GM21723 (cell line): ENCODE results near the gene NFIC.
"Not testable (repeated sequence)": the region's sequence is repeated elsewhere in the genome, so short reads cannot be mapped to it uniquely, and the experiment has no call there.

ENCODE experiments used
- ATAC-seq: cut with Tn5 transposase; IDR thresholded peaks from one replicate; pipeline ENCODE4 v1.9.1; 2021; ENCODE audit warnings: mild to moderate bottlenecking, moderate library complexity; ENCODE audit not compliant: unreplicated experiment

Gene NFIC

DNA sequence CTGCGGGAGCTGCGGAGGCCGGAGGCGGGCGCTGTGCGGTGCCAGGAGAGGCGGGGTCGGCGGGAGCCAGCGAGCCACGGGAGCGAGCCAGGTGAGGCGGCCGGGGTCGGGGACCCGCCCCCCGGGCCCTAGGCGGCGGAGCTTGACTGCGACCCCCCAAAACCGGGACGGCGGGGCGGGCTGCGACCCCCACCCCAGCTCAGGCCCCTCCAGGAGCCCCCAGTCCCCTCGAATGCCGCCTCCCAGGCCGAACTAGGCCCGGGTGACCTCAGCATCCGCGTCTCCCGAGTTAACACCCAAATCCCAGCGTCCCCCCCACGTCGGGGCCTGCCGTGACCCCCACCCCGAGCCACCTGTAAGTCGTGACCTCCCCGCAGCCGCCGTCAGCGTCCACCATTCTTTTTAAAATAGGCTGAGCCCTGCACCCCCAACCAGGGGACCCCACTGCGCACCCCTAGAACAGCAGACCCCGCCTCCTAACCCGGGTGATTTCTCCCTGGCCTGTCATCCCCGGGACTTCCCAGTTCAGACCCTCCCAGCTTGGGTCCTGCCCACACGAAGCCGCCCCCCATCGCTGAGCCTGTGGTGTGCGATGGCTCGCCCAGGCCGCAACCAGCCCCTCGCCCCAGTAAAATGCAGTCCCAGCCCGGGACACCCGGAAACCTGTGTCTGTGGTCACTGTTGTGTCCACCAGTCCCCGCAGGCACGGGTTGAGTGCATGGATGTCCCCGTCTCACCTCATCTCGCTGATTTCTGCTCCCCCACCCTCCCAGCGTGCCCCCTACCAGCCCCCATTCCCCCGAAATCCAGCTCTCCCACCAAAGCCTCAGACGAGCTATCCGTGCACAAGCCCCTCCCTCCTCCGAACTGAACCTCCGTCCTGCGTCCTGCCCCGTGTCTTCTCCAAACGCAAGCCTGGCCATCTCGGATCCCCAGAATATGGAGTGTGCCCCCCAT lies 140.3 kb downstream of the NFIC start:
- ATAC-seq: peak; percentile 7

DNA sequence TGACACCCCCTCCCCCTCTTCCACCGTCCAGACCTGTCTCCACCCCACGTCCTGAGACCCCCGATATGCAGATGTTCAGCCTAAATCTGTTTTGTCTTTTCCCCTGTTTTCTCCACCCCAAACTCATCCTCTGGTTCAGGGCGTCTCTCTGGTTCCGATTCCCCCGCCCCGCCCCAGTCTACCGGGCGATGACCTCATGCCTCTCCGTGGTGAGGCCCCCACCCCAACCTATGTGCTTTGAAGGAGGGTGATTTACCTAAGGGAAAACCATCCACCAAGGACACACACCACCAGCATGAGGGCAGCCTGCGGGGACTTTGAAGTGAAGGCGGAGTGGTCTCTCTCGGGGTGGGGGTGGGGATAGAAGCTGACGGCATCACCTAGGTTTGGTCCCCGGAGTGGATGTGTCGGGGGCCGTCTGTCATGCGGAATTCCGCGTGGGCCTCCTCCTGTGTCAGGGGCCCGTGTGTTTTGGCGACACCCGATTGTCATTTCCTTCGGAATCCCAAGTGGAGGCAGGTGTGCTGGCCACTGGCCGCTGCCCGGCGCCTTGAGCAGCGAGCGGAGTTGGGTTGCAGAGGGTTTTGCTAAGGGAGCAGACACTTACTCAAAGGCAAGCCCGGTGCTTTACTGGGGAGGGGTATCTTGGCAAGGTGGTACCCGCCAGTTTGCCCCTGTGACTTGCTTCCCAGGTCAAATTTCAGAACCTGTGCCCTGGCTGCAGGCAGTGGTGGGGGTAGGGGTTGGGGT lies 141.2 kb downstream of the NFIC start:
- ATAC-seq: no peak

DNA sequence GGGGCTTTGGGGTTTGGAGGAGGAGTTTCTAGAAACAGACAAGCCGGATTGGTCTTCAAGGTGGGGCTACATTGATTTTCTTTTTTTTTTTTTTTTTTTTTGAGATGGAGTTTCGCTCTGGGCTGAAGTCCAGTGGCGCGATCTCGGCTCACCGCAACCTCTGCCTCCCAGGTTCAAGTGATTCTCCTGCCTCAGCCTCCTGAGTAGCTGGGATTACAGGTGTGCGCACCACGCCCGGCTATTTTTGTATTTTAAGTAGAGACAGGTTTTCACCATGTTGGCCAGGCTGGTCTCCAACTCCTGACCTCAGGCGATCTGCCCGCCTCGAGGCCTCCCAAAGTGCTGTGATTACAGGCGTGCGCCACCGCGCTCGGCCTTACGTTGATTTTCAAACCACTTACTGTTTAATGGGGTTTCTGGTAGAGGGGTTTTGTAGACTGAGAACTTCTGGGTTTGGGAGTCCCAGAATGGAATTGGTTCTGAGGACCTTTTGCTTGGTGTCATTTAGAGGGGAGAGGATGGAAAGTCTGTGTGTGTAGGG lies 141.8 kb downstream of the NFIC start:
- ATAC-seq: not testable (repeated sequence)

DNA sequence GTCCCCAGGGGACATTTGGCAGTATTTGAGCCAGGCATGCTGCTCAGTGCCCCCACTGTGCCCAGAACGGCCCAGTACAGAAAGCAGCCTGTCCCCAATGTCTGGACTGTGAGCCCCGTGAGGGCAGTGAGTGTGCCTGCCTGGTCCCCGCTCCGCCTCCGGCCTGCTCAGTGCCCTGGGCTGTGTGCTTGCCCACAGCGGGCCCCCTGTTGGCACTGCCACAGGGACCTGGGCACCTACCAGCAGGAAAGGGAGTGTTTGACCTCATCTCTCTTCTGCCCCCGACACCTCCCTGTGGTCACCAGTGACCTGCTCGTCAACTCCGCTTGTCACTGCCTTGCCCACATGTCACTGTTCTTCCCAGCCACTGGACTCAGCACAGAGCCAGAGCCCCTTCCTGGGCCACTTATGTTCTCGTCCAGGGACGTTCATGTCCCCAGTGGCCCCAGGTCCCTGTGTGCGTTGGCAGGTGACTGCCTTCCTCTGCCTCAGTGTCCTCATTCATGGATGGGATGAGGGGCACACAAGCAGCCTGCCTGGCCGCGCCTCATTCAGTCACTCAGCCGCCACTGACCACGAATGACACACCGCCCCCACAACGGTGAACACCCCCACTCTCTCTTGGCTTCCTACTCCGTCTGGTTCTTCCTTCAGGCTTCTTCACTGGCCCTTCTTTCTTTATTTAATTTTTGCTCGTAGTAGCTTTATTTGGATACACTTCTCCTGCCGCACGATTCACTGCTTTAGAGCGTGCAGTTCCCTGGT lies 142.6 kb downstream of the NFIC start:
- ATAC-seq: no peak

DNA sequence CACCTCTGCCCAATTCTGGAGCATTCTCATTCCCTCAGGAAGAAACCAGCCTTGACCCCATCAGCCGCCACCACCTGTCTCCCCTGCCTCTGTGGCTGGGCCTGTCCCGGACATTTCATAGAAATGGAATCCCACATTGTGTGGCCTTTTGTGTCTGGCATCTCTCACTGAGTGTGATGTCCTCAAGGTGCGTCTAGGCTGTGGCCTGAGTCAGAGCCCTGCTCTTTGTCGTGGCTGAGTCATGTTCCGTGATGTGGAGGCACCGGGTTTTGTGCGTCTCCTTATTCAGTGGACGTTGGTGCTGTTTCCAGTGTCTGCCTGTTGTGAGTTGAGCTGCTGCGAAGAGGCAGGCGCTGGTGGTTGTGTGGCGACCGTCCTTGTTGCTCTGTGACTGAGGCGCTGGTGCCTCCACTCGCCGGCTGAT lies 143.2 kb downstream of the NFIC start:
- ATAC-seq: no peak

DNA sequence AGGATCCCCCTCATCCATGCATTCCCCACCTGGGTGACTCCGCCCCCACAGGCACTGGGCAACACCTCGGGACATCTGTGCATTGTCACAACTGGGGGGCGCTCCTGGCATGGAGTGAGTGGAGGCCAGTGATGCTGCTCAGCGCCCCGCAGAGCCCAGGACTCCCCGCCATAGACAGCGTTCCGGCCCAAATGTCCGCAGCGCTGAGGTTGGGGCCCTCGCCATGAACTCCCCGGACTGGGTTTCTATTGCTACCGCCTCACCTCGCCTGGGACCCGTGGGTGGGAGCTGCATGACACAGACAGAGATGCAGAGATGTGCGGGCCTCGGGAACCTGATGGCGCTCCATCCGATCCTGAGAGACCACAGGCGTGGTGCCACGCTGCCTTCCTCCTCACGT lies 144.3 kb downstream of the NFIC start:
- ATAC-seq: no peak

DNA sequence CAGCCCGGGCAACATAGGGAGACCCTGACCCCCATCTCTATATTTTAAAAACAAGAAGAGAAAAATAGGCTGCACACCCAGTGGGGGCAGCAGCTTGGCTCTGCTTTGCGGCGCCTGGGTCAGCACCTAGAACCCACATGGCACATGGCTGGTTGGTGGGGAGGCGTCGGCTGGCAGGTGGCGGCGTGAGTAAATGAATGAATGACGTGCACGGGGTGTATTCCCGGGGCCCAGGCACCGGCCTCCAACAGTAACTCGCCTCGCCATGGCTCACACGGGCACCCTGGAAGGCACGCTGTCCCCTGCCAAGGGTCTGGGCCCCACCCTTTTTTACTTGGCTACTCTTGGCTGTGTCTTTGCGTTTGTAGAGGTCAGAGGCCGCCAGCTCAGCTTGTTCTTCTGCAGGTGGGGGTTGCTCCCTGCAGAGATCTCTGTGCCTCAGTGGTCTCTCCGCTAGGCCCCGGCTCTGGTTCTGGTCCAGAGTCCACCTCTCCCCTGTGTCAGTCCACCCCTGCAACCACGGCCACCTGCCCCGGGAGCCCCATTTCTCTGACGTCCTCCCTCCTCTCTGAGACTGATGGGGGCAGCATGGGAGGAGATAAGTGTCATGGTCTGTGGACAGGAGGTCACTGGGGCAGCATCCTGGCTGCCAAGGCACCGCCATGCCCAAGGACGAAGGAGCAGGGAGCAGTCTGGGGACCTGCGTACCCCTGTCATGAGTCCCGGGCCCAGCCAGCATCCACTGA lies 145.3 kb downstream of the NFIC start:
- no peak for ATAC-seq

DNA sequence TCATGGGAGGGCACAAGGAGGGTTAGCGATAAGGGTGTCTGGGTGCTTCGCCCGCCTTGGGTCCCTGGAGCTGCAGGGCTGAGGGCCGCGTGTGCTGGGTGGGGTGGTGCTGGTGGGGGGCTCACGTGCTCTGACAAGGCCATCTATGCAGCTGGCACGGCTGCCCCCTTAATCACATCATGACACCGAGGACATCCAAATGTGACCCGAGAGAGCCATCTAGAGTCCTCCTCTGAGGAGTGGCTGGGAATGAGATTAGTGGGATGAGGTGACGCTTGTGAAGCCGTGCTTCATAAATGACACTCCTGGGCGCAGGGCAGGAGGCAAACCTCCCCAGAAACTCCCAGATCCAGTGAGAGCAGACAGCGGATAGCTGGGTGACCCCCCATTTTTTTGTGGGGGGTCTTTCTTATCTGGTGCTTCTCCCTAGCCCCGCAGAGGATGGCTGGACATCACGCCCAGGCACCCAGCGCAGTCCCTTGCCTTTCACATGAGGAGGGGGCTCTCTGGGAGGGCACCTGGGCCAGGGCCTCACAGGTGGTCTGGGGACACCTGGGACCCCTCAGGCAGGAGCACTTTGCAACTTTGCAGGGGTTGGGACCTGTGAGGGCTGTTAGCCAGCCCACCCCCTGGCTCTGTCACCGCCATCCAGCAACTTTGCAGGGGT lies 146.3 kb downstream of the NFIC start:
- no peak for ATAC-seq

DNA sequence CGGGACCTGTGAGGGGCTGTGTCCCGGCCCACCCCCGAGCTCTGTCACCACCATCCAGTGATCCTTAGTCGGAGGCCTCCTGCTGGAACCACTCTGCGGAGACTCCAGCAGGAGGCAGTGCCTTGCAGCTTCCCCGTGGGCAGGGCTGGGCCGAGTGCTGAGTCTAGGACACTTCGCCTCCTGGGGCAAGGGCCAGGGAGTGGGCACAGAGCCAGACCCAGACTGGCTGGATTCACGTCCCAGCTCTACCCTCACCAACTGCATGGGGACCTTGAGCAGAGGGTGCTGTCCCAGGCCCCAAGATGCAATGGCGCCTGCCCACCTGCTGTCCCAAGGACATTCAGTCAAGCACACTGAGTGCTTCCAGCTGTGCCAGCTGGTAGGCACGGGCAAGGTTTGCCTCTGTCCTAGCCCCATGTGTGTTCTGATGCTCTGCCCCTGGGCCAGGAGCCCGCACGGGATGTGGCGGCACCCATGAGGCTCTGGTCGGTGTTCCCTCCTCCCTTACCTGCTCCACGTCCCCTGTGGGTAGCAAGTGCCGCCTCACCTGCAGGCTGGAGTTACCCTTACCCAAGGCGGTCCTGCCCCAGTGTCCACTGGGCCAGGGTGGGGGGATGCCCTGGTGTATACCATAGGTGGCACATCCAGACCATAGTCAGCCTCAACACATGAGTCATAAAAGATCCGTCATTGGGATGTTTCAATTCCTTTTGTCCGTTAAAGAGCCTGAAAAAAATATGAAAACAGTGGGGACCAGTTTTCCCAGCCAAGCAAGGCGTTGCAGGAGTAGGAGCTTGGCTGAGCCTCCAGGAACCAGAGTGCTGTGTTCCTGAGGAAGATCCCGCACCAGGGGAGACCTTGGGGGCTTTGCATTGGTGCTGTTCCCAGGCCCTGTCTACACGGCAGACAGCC lies 147.1 kb downstream of the NFIC start:
- ATAC-seq: no peak

DNA sequence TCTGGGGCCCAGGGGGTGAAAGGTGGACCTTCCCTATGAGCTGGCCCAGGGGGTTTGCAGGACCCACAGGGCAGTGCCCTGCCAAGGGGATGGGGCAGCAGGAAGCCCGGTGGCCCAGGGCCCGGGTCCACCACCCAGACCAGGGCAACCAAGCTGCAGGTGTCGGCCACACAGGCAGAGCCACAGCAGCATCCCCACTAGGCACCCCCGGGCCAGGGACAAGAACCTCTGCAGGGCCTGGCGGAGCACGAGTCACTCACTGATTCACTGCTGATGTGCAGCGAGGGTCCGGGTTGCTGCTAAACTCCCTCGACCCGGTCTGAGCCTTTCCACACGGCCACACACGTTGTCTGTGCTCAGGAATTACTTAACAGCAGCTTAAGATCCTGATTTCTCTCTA lies 148.5 kb downstream of the NFIC start:
- ATAC-seq: no peak

DNA sequence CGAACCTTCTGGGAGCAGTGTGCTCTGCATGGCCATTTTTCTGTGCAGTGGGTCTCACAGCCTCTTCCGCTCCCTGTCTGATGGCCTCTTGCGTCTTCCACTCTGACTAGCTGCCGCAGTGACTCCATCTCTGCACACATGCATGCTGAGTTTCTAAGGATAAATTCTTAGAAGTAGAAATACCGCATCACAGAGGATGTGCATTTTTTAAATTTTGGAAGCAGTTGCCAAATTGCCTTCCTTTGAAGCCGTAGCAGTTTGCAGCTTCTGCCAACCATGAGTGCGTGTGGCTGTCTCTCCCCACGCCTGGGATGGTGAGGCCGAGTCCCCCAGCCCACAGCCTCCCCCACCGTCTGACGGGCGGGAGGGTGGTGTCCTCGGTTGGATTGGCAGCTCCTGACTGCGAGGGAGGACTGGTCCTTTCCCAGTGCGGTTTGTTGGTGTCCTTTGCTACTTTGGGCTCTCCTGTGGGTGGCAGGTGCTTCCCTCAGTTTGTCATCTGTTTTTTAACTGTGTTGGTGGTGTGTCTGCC lies 149.6 kb downstream of the NFIC start:
- ATAC-seq: no peak

DNA sequence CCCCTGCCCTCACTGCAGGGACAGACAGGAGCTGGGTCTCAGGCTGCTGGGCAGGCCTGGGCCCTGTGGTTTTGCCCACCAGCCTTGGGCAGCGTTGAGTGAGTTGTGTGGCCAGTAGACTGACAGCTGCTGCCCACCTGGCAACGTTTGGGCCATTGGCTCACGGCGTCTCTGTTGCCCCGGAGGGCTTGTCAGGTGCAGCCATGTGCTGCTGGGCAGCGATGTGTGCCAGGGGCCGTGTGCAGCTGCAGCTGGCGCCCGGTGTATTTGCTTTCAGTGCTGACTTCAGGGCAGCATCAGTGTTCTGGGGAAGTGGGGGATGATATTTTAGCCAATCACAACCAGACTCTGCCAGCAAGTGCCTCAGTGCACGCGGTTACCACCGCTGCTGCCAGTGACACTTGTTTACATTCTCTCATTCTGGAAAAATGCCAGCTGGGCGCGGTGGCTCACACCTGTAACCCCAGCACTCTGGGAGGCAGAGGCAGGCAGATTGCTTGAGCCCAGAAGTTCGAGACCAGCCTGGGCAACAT lies 150.4 kb downstream of the NFIC start:
- ATAC-seq: no peak

DNA sequence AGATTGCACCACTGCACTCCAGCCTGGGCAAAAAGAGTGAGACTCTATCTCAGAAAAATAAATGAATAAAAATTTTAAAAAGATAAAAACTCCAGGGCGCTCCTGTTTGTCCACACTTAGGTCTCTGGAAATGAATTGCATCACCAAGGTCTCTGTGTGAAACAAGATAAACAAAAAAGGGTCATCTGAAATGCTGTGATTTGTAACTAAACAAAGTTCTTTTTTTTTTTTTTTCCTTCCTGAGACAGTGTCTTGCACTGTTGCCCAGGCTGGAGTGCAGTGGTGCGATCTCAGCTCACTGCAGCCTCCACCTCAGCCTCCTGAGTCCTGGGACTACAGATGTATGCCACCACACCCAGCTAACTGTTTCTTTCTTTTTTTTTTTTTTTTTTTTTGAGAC lies 151.3 kb downstream of the NFIC start:
- no peak for ATAC-seq

DNA sequence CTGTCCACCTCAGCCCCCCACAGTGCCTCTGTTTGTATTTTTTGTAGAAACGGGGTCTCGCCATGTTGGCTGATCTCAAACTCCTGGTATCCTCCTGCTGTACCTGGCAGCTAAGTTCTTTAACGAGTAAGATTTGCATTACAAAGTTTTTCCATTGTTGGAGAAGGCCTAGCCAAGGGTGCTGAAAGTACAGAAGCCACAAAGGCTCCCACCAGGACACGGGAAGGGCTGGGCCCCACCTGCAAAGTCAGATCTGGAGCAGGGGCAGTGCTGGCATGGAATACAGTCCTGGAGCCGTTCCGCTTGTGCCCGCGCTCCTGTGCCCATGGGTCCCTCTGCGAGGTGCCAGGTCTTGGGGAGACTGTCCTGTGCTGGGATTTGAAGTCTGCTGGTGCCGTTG lies 151.9 kb downstream of the NFIC start:
- no peak for ATAC-seq

DNA sequence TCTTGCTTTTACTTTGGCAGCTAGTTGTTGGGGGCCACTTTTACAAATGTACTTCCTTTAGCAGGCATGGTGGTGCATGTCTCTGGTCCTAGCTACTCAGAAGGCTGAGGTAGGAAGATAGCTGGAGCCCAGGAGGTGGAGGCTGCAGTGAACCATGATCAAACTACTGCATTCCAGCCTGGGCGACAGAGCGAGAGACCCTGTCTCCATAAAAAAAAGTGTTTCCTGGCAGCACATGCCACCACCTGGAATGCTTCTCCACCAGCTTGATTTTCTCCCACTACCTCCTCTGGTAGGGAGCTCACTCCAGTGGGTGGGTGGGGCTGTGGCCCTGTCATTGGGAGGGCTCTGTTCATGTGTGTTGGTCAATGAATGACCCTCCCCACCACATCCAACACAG lies 152.3 kb downstream of the NFIC start:
- no peak for ATAC-seq
